Measurements from ENCODE around the gene B9D1.

B9D1 gene

DNA sequence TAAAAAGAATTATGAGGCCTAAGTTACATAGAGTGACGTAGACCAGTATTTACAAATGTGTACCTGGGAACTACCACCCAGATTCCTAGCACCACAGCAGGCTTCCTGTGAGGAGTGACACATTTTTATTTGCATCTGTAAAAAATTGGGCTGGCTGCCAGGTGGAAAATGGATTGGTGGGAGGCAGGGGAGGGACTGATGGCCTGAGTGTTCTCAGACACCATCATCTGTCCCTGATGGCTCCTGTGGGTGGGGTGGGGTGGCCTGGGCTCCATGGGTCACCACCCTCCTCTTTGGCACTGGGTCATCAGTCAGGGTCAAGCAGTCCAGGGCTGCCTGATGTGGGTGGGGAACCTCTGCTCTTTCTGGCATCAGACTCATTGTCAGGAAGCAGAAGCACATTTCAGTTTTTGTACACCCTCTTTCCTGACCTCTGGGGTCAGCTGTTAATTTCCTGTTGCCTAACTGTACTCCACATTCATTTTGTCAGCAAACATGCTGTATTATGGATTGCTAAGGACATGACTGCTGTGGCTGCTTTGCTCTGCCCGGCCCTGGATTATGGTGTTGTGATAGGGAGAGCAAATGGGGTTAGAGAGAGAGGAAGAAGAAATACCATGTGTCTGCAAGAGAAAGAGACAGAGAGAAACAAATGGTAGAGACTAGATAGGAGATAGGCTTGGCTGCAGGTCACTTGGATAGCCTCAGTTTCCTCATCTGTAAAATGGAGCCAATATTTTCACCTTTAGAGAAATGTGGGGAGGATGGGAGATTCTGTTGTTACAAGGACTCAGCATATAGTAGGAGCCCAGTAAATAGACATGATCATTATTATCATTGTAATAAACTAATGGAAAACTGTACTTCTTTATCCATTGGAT, 36.0 kb upstream of the B9D1 start:
- no peak for DNase-seq (ENCODE audit: extremely low read depth, low read depth)
- TF ChIP-seq, protein P1, sequence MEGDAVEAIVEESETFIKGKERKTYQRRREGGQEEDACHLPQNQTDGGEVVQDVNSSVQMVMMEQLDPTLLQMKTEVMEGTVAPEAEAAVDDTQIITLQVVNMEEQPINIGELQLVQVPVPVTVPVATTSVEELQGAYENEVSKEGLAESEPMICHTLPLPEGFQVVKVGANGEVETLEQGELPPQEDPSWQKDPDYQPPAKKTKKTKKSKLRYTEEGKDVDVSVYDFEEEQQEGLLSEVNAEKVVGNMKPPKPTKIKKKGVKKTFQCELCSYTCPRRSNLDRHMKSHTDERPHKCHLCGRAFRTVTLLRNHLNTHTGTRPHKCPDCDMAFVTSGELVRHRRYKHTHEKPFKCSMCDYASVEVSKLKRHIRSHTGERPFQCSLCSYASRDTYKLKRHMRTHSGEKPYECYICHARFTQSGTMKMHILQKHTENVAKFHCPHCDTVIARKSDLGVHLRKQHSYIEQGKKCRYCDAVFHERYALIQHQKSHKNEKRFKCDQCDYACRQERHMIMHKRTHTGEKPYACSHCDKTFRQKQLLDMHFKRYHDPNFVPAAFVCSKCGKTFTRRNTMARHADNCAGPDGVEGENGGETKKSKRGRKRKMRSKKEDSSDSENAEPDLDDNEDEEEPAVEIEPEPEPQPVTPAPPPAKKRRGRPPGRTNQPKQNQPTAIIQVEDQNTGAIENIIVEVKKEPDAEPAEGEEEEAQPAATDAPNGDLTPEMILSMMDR (IDR thresholded peaks at IDR 0.05; ENCODE audit: low read depth, low read length): no peak

DNA sequence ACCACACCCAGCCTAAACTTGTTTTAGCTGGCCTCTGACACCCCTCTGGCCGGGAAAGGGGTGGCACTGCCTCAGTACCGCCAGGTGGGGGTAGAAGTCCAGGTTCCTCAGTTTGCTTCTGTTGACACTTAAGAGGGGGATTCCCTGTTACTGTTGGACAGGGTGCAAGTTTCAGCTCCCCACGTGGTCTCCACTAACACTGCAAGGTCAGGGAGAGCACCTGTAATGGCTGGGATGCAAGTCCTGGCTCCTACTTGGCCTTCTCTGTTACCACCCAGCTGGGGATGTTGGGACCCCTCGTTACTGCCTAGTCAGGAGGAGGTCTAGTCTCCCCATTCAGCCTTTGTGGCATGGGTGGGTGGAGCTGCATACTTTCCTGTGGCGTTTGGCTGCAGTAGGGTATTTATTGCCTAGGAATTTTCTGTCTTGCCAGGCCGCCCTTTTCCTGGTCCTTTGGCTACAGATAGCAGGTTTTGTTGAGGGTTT, 35.1 kb upstream of the B9D1 start:
- DNase-seq (ENCODE audit: extremely low read depth, low read depth): no peak
- TF ChIP-seq, protein P1 (IDR thresholded peaks at IDR 0.05; ENCODE audit: low read depth, low read length): no peak

GRCh38 chr17:19392303-19392702, 29.8 kb upstream of the B9D1 start:
- TF ChIP-seq, protein P1 (IDR thresholded peaks at IDR 0.05; ENCODE audit: low read depth, low read length): no peak
- no peak for DNase-seq (ENCODE audit: extremely low read depth, low read depth)

GRCh38 chr17:19391432-19391831, 28.9 kb upstream of the B9D1 start:
- TF ChIP-seq, protein P1 (IDR thresholded peaks at IDR 0.05; ENCODE audit: low read depth, low read length): no peak
- DNase-seq (ENCODE audit: extremely low read depth, low read depth): no peak

DNA sequence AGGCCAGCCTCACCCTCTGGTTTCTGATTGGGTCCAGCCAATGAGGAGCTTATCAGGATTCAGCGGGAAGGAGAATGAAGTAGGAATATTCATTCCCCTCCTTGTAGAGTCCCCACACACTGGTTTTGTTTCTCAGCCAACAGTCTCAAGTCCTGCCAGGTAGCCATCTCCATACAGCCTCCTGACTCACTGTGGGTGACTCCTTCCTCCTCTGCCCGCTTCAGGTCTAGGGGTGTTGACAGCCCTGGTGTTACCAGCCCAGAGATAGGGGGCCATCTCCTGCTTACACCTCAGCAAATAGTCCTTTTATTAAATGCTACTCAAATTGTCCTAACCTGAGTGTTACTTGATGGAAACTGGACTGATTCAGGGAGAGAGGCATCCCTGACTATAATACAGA, 28.4 kb upstream of the B9D1 start:
- TF ChIP-seq, protein P1 (IDR thresholded peaks at IDR 0.05; ENCODE audit: low read depth, low read length): no peak
- no peak for DNase-seq (ENCODE audit: extremely low read depth, low read depth)

- TF ChIP-seq, protein P1 (IDR thresholded peaks at IDR 0.05; ENCODE audit: low read depth, low read length): no peak
- DNase-seq (ENCODE audit: extremely low read depth, low read depth): no peak
Observed at GRCh38 chr17:19388791-19389785, 26.6 kb upstream of the B9D1 start.

All from AG09319 (cell line).